K562 (cell line): ENCODE results near the gene IL17RA.

Experiments
- BHLHE40 ChIP-seq: IDR thresholded peaks from 2 replicates; pipeline ENCODE4 v1.6.1; 2011; ENCODE audit warnings: low read length, improper control_type of control experiment
- CHD2 ChIP-seq: IDR thresholded peaks from 2 replicates; pipeline ENCODE4 v1.6.1; 2011; ENCODE audit warnings: low read depth, low read length
- CTCF ChIP-seq, 3 experiments: IDR thresholded peaks in 2 of 3; conservative IDR thresholded peaks in 1 of 3; 2 replicates each; pipeline ENCODE4 v1.5.1; 2011 to 2012; ENCODE audit warnings: low read length in 3 of 3, mild to moderate bottlenecking in 3 of 3, control low read depth in 2 of 3, improper control_type of control experiment in 1 of 3, inconsistent platforms in 1 of 3, low read depth in 1 of 3, mixed read lengths in 1 of 3, moderate library complexity in 1 of 3; ENCODE audit not compliant: insufficient read depth in 2 of 3
- DEAF1 ChIP-seq: fragments of 450-650 bp; formaldehyde crosslinking; IDR thresholded peaks from 2 replicates; pipeline ENCODE4 v1.4.0; 2020; ENCODE audit warnings: mild to moderate bottlenecking, moderate library complexity
- GABPA ChIP-seq: fragments of 200-800 bp; sonication (Bioruptor generic); conservative IDR thresholded peaks from 2 replicates; pipeline ENCODE4 v1.6.1; 2016; ENCODE audit warnings: low read depth, missing genetic modification characterization, missing compliant biosample characterization
- MIER1 ChIP-seq: fragments of 450-650 bp; IDR thresholded peaks from 2 replicates; pipeline ENCODE4 v1.6.1; 2016; ENCODE audit warnings: antibody characterized with exemption, mild to moderate bottlenecking, low read depth
- NFIC ChIP-seq: fragments of 450-650 bp; IDR thresholded peaks from 2 replicates; pipeline ENCODE4 v1.6.1; 2017; ENCODE audit warnings: mild to moderate bottlenecking, inconsistent platforms
- RFX1 ChIP-seq: fragments of 450-650 bp; IDR thresholded peaks from 2 replicates; pipeline ENCODE4 v1.6.1; 2016; ENCODE audit warnings: mild to moderate bottlenecking, moderate library complexity

- TF ChIP-seq DEAF1 (CRISPR knock-in tag) (no peak), CTCF (IDR thresholded peaks at IDR 0.05 in 2 of 3, conservative IDR thresholded peaks at IDR 0.05 in 1 of 3; ENCODE audit: insufficient read depth in 2 of 3, low read depth in 1 of 3, low read length in 3 of 3) (peak in 1 of 3 experiments; percentile 33; a peak in 2 of 6 replicates), RFX1 (no peak), CHD2 (no peak), MIER1 (no peak), NFIC (no peak), GABPA (tag) (no peak), BHLHE40 (no peak)
Observed at GRCh38 chr22:17155941-17156340, 71.1 kb downstream of the IL17RA start.
